GM23248 (cell line): ENCODE data around the gene RIBC1.

Experiments
- EZH2 ChIP-seq: fragments of 200-600 bp; sonication (generic); IDR thresholded peaks from 2 replicates; pipeline ENCODE4 v1.6.1; 2018; ENCODE audit warnings: antibody characterized with exemption, mild to moderate bottlenecking; ENCODE audit not compliant: insufficient read depth, poor library complexity, severe bottlenecking
- EZH2phosphoT487 ChIP-seq: fragments of 200-600 bp; sonication (generic); IDR thresholded peaks from 2 replicates; pipeline ENCODE4 v1.6.1; 2018; ENCODE audit warnings: antibody characterized with exemption, moderate library complexity, mild to moderate bottlenecking, low read depth; ENCODE audit not compliant: insufficient read depth

DNA sequence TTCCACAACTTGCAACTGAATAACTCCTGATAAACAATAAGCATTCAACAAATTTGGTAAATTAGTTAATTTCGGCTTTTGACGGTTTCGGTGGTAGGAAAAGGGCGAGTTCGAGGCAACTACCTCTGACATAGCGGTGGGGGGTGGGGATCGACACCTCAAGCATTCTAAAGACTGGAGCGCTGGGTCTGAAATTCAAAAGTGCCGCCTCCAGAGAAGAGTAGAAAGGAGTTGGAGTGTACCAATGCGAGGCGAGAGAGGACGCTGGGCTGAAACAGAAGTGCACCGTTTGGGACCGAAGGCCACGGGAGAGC, 944 bp upstream of the RIBC1 start:
- no peak for TF ChIP-seq EZH2
- TF ChIP-seq EZH2phosphoT487: no peak
